ENCODE data around the gene EIF4E1B.

- TF ChIP-seq POLR2AphosphoS5 (IDR thresholded peaks at IDR 0.05) (no peak), CTCF (IDR thresholded peaks at IDR 0.05) (no peak)
These were observed 61.0 kb downstream of the EIF4E1B start for GRCh38 chr5:176691524-176691923.

All from breast epithelium (tissue), 3 donors.